Embryonic facial prominence (tissue), 1 donor: ENCODE results near the gene PHC3.

Source experiments
- DNase-seq: peaks from one replicate; pipeline ENCODE4 v3.0.0-alpha.2; 2016; ENCODE audit errors: extremely low spot score

The PHC3 gene

GRCh38 chr3:170043506-170043905 is 138.0 kb downstream of the PHC3 start:
- DNase-seq = no peak

GRCh38 chr3:170040418-170040817 is 141.1 kb downstream of the PHC3 start:
- no peak for DNase-seq

GRCh38 chr3:170038434-170039110 is 143.0 kb downstream of the PHC3 start:
- no peak for DNase-seq
